Hematopoietic multipotent progenitor cell treated with erythropoietin and hydrocortisone succinate and interleukin-3 and kit ligand, for 15 days (in vitro differentiated cells): ENCODE results near the gene STXBP4.

Experiments used
- DNase-seq: peaks from one replicate; pipeline ENCODE4 v3.0.0-alpha.2; 2015; ENCODE audit warnings: low spot score

STXBP4 gene

DNA sequence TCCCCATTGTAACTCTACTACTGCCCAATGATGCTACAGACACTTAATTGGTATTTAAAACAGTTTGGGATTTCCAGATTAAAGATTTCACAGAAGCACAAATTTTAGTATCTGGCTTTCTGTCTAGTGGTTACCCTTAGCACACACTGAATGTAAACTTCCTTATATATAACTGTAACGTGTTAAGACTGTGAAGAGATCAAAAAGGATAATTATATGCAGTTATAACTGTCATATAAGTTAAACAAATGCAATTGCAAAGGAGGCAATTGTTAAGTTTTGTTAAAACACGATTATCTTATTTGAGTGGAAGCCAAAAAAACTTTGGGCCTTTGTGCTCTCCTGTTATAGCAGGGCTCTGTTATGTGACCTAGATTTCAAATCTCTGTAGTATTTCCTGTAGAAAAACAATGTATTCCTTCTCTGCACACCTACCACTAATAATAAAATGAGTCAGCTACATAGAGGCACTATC lies 147.9 kb downstream of the STXBP4 start:
- no peak for DNase-seq

DNA sequence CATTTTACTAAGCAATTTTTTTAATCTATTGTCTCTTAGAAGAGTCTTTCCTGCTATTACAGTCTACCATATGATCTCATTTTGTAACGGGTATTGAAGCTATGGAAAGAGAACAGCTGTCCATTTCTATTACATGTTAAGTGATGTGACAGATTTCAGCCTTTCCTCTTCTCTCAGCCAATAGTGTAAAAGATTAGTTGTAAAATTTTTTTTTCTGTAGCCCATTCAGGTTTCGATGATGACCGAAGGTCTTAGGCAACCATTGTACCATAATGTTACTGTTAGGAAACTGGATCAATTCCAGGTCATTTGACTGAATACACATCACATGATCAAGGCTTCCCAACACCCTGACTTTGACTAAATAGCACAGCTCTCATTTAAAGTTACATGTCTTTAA lies 148.6 kb downstream of the STXBP4 start:
- DNase-seq, result no peak

DNA sequence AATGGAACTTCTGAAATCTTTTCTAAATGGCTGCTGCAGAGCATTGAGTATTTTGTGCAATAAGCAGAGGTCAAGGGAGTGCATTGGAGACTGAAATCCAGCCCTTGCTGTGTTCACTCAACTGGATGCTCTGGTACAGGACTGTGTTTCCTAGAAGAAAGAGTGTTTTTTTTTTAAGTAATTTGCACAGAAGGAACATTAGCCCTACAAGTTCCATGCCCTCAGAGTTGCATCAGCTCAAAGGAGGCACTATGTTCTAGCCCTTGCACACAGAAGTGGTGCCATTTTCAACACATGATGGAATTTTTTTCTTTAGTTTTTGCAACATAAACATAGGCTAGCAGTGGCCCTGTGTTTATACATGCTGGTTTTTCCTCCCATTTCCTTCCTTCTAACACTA lies 152.1 kb downstream of the STXBP4 start:
- no peak for DNase-seq

DNA sequence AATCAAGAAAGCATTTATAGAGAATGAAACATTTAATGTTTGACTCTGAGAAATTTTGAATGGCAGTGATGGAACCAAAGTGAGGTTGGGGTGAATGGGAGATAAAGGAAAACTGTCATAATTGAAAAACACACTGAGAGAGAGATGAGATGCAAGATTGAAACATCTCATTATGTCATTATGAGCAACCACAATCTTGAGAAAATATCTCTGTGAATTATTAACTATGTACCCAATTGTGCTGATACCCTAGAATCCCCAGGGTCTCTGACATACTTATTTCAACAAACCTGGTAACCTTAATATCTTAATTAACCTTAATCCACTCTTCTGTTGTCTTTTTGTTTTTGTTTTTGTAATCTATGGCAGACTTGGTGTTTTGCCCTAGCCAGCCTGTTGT lies 152.7 kb downstream of the STXBP4 start:
- no peak for DNase-seq

DNA sequence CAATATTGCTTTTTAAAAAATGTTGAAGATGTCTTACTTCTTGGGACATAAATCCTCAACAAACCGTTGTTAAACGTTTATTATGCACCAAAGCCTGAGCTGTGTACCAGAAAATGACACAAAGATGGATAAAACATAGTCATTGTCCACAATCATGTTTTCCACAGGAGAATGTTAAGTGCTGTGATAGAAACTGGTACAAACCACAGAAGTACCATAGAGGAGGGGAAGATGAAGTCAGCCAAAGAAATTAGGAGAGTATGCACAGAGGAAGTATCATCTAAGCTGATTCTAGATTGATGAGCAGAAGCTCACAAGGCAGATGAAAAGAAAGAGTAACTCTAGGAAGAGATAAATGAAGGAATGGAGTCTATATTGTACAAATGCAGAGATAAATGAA lies 153.5 kb downstream of the STXBP4 start:
- no peak for DNase-seq

DNA sequence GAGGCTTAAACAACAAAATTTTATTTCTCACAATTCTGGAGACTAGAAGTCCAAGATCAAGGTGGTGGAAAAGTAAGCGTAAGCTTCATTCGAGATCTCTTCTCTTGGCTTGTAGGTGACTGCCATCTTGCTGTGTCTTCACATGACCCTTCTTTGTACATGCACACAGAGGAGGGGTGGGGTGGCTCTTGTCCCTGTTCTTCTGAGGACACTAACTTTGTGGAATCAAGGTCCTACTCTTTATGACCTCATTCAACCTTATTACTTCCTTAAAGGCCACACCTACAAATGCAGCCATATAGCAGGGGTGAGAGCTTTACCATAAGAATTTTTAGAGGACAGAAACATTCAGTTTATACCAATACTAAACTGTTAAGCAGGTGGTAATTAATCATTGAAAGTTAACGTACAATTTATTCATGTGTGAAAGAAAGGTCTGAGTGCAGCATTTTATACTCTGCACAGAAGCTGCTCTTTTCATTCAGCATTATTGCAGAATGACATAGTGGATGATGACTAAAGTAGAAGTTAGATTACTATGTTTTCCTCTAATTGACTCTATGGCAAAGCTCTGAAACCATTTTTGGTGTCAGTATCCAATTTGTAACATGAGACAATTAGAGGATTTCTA lies 156.3 kb downstream of the STXBP4 start:
- no peak for DNase-seq

DNA sequence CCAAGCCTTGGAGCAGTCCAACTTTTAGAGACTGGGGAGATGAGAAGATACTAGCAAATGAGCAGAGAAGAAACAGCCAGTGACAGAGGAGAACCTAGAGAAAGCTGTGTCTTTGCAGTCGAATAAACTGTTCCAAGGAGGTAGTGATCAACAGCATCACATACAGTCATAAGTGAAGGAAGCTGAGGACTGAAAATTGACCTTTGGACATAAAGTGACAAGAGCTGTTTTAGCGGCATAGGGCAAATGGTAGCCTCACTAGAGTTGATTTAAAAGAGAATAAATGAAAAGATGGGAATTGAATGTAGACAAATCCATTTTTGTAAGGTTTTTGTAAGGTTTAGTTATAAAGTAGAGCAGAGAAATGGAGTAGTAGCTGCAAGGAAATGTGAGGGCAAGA lies 165.0 kb downstream of the STXBP4 start:
- DNase-seq, result no peak

DNA sequence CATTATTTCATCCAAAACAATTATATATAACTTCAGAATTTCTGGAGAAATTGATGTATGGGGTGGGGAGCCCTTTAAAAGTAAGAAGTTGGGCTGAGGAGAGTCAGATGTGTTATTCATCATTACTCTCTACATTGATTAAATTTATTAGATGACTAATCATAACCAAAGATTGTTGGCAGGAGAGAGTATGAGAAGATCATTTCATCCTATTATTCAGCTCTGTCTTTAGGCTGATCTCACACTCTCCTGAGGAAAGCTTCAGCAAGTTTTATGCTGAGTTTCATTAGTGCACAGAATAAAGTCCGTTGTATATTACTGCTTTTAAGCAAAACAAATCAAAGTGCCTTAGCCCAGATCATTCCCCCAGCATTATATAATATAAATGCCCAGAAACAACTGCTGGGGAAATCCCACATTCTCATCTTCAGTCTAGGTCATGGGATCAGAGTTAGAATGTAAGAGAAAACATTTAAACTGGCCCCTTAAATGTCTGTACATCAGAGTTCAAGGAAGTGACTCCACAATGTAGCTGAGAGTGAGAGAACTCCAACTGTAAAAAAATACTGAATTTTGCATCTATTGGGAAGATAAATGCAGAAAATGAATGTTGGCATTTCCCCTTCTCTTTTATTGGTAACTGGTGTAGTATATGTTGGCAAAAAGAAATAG lies 166.1 kb downstream of the STXBP4 start:
- DNase-seq, result no peak

DNA sequence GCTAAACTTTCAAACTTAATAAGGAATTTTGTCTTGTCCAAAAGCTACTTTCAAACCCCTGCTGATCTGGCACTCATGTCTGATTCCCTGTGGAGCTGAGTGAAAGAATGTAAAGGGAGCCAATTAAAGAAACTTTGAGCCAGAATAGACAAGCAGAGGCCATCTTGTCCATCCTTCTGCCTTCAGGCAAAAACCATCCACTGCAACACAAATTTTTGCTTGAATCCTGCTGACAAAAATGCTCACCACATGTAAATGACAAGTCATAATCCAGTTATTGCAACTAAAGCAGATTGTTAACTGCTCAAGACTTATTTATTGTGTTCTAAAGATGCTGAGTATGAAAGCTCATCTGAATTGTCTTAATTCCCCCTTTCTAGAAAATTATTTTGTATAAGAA lies 172.2 kb downstream of the STXBP4 start:
- DNase-seq, result no peak

DNA sequence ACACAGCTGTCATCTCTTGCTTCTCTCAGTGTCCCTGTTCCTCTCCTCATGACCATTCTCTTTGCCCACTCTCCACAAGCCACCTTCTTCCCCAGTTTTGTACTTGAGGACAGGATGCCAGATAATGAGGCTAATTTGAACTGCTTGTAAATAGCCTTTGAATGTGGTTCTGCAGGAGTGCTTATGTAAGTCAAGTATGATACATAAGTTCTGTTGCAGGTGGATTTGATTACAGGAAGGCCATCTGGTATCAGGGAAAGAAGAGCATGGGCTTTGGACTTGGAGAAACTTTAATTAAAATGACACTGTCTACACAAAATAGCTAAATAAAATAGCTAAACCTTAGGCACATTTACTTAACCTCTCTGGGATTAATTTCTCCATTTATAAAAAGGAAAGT lies 176.0 kb downstream of the STXBP4 start:
- DNase-seq, result no peak

DNA sequence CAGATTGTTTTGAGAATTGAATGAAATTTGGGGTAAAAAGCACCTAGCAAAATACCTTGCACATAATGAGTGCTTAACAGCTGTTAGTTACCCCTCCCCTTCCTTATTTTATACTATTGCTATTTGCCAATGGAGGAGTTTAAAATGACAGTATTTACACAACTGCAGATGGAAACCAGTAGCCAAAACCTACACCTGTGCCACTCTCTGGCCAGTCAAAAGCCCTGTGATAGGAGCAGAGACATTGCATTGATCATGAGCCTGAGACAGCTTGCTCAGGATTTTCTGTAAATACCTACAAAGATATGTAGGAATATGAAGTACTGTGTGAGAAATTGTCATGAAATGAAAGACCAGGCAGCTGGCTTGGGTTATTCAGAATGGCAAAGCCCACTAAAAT lies 180.9 kb downstream of the STXBP4 start:
- DNase-seq, result no peak

DNA sequence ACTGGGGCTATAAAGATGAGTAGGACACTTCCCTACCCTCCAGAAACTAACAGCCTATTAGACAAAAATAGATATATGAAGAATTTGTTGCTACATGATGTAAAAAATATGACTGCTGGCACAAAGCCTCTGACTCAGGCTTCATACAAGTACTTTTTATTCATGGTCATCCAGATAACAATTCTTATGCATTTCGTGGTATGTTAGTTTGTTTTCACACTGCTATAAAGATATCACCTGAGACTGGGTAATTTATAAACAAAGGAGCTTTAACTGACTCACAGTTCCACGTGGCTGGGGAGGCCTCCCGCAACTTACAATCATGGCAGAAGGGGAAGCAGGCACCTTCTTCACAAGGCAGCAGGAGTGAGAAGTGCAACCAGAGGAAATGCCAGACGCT lies 183.7 kb downstream of the STXBP4 start:
- DNase-seq, result no peak

DNA sequence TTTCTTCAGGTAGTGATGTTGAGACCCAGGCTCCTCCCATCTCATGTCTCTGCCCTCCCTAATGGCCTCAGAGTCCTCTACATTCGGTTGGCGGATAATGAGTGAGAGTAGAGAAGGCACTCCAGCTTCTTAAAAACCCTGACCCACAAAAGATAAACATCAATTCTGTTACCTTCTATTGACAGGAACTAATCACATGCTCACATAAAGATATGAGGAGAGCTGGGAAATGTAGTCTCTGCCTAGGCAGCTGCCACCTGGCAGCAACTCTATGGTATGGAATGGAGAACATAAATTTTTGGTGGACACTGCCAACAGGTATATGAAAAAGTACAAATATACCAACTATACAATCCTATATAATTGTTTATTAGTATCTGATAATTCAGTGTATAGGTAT lies 185.5 kb downstream of the STXBP4 start:
- no peak for DNase-seq

DNA sequence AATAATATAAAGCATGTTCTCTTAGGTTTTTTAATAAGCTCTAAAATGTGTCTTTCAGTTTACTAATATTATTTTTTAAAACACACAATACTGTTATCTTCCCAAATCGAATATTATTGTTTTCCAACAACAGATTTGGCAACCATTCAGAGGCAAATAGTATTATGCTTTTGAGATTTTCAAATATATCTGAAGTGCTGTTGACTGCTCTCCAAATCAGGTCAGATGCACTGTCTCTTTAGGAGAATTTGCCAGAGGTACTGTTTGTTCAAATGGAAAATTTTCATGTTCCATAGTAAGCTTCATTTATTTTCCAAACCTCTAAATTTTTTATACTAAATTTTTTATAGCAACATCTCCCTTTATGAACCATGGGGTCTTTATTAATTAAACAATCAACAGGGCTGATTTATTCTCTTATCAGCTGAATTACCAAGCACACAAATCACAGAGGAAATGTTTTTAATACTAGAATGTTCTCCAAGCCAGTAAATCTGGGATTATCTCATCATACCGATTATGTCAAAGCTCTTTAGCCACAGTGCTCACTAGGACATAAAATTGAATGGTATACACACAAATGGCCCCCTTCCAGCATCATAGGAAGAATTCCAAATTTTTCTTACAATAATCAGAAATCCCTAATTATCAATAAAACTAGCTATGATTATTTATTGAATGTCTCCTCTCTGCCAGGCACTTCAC lies 187.4 kb downstream of the STXBP4 start:
- DNase-seq, result no peak

DNA sequence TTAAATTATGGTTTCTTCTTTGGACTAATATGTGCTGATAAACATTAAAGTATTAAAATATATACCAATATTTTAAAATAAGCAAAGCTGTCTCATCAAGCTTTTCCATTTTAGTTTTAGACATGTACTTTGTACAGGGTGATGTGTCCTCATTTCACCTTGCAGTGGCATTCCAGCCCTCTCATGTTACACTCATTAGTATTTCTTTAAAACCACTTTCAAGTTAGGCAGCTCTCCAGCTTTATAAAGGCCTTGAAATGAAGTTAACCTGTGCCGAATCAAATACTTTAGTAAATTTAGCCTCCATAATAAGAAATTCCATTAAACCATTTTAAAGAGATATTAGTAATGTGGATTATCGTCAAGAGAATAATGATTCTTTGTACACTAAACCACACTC lies 188.6 kb downstream of the STXBP4 start:
- no peak for DNase-seq

DNA sequence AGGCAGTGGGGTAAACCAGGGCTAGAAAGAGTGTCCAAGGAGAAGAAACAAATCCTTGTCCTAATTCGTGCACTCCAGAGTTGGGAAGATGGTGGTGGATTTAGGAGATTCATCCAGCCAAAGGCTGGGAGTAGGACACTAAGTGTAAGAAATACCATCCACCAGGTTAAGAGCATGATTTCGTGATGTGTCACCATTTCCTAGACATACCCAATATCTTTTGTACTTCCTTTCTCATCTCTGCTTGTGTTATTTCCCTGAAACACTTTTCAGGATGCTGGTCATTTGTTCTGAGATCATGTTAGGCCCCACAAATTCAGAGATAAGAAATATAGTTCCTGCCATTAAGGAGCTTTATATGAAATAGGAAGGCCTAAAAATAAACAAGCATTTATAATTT lies 189.9 kb downstream of the STXBP4 start:
- no peak for DNase-seq

DNA sequence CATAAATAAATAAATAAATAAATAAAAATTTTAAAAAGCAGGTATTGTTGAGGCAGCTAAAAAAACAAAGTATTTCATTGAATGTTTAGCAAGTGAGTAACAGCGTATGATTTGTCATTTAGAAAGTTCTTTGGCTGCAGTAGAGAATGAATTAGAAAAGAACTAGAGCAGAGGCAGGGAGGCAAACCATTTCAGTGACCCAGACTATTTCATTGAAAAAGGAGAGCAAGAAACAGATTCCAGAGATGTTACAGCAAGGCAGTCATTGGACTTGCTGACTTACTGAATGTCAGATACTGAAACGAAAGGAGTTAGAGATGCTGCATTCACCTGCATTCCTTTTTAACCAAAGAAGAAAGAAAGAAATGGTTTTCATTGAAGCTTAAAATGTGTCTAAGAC lies 190.7 kb downstream of the STXBP4 start:
- no peak for DNase-seq

DNA sequence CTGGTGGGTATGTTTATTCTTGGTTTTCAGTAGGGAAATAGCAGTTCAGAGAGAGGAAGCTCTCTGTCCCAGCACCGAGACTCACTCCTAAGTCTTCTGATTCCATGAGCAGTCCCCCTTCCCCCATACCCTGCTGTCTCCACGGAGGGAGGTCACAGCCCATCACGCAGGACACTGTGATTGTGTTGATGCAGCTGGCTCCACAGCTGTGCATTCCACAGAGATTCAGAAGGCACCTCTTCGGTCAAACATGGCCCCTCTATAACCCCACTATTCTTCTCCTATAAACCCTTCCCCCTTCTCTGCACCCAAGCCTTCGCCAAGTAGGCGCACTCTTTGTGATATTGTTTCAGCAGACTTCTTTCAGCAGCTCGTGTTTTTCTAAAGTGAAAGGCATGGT lies 191.9 kb downstream of the STXBP4 start:
- DNase-seq, result no peak

DNA sequence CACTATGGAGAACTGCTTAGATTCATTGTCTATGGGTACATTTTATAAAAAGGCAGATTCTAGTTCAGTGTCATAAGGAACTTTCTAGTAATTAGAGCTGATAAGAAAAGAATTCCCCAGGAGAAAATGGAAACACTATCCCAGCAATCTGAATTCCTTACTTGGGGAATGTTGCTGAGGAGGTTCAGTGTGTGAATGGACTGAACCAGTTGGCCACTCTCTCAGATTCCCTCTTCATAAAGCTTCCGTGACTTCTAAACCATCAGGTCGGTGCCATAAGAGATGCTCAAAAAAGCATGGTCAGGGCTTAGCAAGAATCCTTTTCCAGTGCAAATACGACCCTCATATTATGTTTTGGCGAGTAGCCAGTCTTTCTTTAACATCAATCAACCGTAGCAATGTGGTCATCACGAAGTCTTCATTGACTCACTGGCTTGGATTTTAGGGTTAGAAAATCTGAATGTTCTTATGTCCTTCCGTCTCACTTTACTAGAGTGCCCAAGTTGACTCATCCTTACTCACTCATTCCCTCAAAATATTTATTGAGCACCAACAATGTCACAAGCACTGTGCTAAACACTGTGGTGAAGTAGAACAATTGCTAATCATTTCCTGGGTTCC lies 193.5 kb downstream of the STXBP4 start:
- no peak for DNase-seq

DNA sequence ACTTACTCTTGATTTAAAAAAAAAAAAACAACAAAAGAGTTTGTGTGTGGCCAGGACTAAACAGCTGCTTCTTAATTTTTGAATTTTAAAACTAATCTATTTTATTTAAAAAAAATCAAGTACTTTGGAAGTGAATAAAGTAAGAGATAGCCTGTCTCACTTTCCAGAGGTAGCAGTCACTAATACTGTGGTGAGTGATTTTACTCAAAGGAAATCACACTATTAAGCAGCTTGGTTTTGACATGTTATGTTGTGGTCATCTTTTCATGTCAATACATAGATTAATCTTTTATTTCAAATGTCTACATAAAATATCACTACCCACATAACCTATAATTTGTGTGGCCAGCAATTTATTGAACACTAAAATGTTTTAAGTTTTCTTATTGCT lies 194.0 kb downstream of the STXBP4 start:
- no peak for DNase-seq

DNA sequence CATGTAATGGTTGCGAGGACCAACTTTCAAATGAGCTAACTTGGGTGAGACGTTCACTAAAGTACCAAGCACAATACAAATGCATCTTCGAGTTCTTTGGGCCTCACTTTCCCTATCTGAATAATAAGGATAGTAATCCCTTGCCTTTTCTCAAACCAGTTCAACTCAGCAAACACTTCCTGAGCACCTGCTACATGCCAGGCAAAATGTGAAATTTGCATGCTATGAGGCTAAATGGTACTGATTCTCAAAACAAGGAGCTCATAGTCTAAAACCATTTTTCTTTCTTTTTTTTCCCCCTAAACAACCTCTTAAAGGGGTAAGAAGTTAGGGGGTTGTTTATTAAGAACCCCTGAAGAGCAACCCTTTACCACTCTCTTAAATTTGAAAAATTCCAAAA lies 194.8 kb downstream of the STXBP4 start:
- DNase-seq, result no peak

DNA sequence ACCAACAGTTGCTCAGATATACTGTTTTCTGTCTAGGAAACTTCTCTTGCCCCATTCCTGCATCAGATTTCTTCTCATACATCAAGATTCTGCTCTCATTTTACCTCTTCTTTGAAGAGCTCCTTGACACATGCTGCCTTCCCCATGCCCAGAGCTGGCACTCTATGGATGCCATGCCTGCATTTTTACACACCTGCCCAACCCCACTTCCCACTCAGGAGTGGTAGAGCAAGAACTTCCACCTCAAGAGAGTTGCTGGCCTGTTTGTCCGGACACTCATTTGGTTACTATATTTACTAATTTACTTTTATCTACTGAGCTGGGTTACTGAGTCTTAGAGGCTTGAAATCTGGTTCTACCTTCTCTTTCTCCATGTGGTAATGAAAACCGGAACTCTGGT lies 197.9 kb downstream of the STXBP4 start:
- DNase-seq, result no peak
